Neural crest cell (in vitro differentiated cells): ENCODE measurements around the gene RUNX2. TPM values are rescaled to one million over a fixed set of nuclear protein-coding genes. Genes with fewer than 3 reads are reported as not detected.

Experiments
- DNase-seq: peaks from one replicate; pipeline ENCODE4 v3.0.0; 2021; ENCODE audit warnings: low read depth, mixed read lengths, low spot score
- H3K27ac Mint-ChIP-seq: one replicate; pipeline ENCODE4 v1.8.0; 2021; ENCODE audit warnings: mild to moderate bottlenecking, mixed read lengths; ENCODE audit not compliant: unreplicated experiment
- H3K27me3 Mint-ChIP-seq: 2 replicates; pipeline ENCODE4 v1.8.0; 2021; ENCODE audit warnings: low read depth, mild to moderate bottlenecking, mixed read lengths
- H3K36me3 Mint-ChIP-seq: 2 replicates; pipeline ENCODE4 v1.8.0; 2021; ENCODE audit warnings: low read depth, mild to moderate bottlenecking, mixed read lengths
- H3K4me1 Mint-ChIP-seq: 2 replicates; pipeline ENCODE4 v1.8.0; 2021; ENCODE audit warnings: mixed read lengths
- H3K4me3 Mint-ChIP-seq: one replicate; pipeline ENCODE4 v1.8.0; 2021; ENCODE audit warnings: mild to moderate bottlenecking, mixed read lengths
- H3K9me3 Mint-ChIP-seq: 2 replicates; pipeline ENCODE4 v1.8.0; 2021; ENCODE audit warnings: mixed read lengths
- CTCF ChIP-seq: fragments of 200-600 bp; sonication (generic); conservative IDR thresholded peaks from 2 replicates; pipeline ENCODE4 v1.5.0; 2021; ENCODE audit warnings: antibody characterized with exemption, mild to moderate bottlenecking
- total RNA-seq: library from RNA; stranded (reverse); gene quantifications from 2 replicates; pipeline ENCODE4 v1.2.1, GENCODE V29; 2021

RUNX2 gene
- total RNA-seq, 1 donor from 2014 or later: 0.16 TPM

DNA sequence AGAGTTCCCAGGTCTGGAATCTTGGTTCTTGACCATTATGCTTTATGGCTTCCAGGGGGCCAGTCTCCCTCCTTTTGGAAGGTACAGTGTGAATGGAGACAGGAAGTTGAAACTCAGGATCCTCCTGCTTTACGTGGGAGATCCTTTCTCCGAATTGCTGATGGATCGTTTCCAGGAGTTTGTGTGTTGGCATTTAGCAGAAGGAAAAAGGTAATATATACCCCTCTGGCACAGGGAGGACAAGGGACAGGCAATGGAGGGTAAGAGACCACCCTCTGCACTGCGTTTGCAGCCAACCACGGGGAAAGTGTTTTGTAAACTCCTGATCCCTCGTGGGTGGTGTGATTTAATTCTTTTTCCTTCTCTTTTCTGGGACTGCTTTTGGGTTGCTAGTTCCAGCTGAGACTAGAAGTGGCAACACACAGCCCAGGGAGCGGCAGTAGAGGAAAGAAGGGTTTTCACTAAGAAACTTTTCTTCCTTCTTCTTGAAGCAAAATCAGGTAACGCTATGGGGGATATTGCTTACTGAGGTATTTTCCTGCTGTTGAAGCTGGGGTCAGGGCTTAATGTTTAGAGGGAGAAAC lies 307.2 kb downstream of the RUNX2 start:
- no peak for DNase-seq
- Mint-ChIP-seq H3K36me3 (no peaks in the 10 kb centered on the region), H3K9me3 (no peaks in the 10 kb centered on the region), H3K4me3 (no peak overlapping the region), H3K27ac (no peak overlapping the region), H3K27me3 (no peaks in the 10 kb centered on the region), H3K4me1 (no peaks in the 10 kb centered on the region)
- TF ChIP-seq CTCF: no peak

- TF ChIP-seq CTCF: no peak
- no peaks in the 10 kb centered on the region for H3K4me1 Mint-ChIP-seq
Measured at GRCh38 chr6:45637056-45637455, 308.9 kb downstream of the RUNX2 start.

DNA sequence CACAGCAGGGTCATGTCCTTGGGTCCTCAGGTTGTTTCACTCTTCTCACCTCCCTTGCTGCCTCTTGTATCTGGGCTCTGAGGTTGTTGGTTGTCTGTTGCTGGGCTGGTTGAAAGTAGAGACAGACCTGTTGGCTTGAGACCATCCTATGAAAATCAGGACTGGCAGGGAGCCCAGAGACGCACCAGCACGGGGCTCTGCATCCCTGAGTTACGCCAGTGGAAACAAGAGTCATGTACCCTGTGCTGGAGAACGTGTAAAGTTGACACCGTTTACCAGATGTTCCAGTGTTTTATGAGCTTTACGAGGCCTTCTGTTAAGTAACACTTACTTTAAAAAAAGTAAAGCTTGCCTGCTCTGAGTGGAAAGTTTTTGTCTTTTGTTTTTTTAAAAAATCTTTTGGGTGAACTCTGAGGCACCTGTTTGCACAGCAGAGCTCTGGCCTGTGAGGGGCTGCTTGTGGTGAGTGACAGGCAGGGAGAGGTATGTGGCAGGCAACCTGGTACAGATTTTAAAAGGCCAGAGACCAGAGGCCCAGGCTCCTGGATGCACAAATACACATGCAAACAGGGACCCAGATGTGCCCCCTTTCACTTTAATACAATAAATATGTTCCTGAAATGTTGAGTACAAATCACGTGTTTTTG lies 309.6 kb downstream of the RUNX2 start:
- H3K27me3 Mint-ChIP-seq: no peaks in the 10 kb centered on the region
- DNase-seq: no peak
- no peaks in the 10 kb centered on the region for H3K4me1 Mint-ChIP-seq
- no peaks in the 10 kb centered on the region for H3K9me3 Mint-ChIP-seq
- no peak overlapping the region for H3K4me3 Mint-ChIP-seq
- no peak for TF ChIP-seq CTCF
- H3K27ac Mint-ChIP-seq: no peak overlapping the region
- H3K36me3 Mint-ChIP-seq: no peaks in the 10 kb centered on the region

More at GRCh38 chr6:45637056-45637455, 308.9 kb downstream of the RUNX2 start:
- H3K4me3 Mint-ChIP-seq: no peak overlapping the region
- no peak overlapping the region for H3K27ac Mint-ChIP-seq
- H3K36me3 Mint-ChIP-seq: no peaks in the 10 kb centered on the region
- H3K9me3 Mint-ChIP-seq: no peaks in the 10 kb centered on the region
- no peak for DNase-seq
- no peaks in the 10 kb centered on the region for H3K27me3 Mint-ChIP-seq

DNA sequence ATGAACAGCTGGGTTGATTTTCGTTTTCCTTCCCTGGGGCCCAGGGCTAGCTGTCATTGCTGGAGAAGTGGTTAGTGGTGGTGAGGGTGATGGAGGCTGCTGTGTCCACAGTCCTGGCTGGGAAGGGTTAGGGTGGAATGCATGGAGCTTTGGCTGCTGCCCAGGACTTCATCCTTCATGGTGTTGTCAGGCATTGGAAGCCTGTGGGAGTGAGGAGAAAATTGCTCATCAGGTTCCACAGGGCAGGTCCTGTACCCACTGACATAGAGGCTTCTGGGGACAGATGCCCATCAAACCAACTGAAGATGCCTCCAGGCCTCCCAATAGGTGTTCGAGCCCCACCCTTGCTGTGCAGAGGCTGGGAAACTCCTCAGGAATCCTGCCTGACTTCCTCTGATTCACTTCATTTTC lies 312.0 kb downstream of the RUNX2 start:
- Mint-ChIP-seq H3K36me3 (no peaks in the 10 kb centered on the region), H3K27ac (no peak overlapping the region), H3K27me3 (no peaks in the 10 kb centered on the region), H3K9me3 (no peaks in the 10 kb centered on the region), H3K4me1 (no peaks in the 10 kb centered on the region), H3K4me3 (no peak overlapping the region)
- no peak for DNase-seq
- no peak for TF ChIP-seq CTCF

- H3K27ac Mint-ChIP-seq: no peak overlapping the region
- H3K27me3 Mint-ChIP-seq: peaks cover 2% of the 10 kb centered on the region
- no peaks in the 10 kb centered on the region for H3K36me3 Mint-ChIP-seq
- no peaks in the 10 kb centered on the region for H3K9me3 Mint-ChIP-seq
- no peak overlapping the region for H3K4me3 Mint-ChIP-seq
- no peak for TF ChIP-seq CTCF
- no peak for DNase-seq
- H3K4me1 Mint-ChIP-seq: no peaks in the 10 kb centered on the region
Measured at GRCh38 chr6:45640811-45641210, 312.7 kb downstream of the RUNX2 start.
